ENCODE measurements around the gene RBM3. TPM values are rescaled to one million over a fixed set of nuclear protein-coding genes. Genes with fewer than 3 reads are reported as not detected.

RBM3 gene
- total RNA-seq, 1 donor from 2014 or later, result 285 TPM

DNA sequence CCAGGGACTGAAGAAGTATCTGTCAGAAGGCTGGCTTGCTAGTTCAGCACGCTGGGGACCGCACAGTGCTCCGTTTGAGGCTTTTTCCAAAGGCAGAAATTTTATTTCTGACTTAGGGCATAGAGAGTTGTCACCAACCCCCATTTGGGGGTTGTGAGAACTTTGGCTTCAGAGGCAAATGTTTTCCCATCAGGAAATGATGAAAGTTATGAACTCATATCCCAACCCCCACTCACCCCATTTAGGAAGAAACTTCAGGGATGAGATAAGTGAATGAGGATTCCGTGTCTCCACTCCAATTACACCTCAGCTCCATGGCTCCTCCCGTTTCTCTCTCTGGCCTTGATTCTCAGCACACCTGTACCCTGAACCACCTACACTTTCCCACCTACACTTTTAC, 18.7 kb downstream of the RBM3 start:
- H3K4me3 ChIP-seq (ENCODE audit: low read depth, low read length), result no peak overlapping the region
- DNase-seq (ENCODE audit: low read depth), result no peak
- H3K27me3 ChIP-seq (ENCODE audit: control insufficient read depth, insufficient read depth, low read length), result no peaks in the 10 kb centered on the region
- TF ChIP-seq, protein P1, sequence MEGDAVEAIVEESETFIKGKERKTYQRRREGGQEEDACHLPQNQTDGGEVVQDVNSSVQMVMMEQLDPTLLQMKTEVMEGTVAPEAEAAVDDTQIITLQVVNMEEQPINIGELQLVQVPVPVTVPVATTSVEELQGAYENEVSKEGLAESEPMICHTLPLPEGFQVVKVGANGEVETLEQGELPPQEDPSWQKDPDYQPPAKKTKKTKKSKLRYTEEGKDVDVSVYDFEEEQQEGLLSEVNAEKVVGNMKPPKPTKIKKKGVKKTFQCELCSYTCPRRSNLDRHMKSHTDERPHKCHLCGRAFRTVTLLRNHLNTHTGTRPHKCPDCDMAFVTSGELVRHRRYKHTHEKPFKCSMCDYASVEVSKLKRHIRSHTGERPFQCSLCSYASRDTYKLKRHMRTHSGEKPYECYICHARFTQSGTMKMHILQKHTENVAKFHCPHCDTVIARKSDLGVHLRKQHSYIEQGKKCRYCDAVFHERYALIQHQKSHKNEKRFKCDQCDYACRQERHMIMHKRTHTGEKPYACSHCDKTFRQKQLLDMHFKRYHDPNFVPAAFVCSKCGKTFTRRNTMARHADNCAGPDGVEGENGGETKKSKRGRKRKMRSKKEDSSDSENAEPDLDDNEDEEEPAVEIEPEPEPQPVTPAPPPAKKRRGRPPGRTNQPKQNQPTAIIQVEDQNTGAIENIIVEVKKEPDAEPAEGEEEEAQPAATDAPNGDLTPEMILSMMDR (IDR thresholded peaks at IDR 0.05; ENCODE audit: insufficient read depth, low read length, poor library complexity, severe bottlenecking), result no peak
- no peaks in the 10 kb centered on the region for H3K36me3 ChIP-seq (ENCODE audit: control insufficient read depth, insufficient read depth, low read length)

DNA sequence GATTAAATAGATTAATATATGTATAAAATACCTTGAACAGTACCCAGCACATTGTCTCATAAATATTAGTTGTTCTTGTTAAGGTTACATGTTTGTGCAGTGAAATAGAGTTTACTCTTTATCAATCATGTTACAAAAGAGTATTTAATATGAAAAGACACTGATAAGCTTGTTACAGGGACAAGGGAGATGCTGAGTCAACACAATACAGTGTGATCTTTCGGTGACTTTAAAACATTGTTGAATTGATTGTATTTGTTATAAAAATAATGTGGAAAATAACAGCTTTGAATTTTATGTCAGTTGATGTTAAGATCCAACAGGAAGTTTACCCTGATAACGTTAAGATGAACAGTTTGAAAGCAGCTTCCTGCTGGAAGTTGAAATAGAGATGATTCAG, 21.6 kb downstream of the RBM3 start:
- H3K4me3 ChIP-seq (ENCODE audit: low read depth, low read length), result no peak overlapping the region
- TF ChIP-seq, protein P1 (IDR thresholded peaks at IDR 0.05; ENCODE audit: insufficient read depth, low read length, poor library complexity, severe bottlenecking), result no peak

DNA sequence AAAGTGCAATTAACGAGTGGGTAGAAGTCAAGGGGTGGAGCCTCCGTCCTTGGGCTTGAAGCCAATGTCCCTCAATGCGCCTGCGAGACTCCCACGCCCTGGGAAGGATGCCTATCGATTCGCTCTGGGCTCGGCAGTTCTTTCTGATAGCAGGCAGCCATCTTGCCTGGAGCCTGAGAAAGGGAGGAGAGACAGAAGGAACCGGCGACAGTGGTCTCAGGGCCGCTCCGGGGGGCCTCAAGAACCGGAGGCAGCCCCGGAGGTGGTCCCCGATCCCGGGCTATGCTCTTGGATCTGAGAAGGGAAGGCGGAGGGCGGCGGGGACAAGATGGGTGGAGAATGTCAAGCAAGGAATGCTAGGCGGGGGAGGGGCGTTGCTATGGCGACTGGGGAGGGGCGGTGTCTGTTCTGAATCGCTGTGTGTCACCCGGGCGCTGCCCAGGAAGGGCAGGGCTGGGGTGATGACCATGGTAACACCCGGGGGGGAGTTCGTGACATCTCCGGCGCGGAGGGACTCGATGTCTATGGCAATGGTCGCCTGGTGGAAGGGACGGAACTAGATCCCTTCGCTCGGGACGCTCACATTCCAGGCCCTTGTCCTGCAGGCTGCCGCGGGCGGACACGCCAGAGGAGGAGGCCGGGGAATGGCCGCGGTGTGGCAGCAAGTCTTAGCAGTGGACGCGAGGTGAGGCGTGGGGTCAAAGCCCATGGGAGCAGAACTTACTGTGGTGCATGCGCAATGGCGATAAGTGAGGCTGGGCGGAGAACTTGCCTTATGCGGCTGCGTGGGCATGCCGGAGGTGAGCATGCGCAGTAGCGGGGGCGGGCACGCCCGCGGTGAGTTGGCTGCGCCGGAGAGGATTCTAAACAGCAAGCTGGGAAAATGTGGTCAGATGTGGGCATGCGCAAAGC, 23.3 kb downstream of the RBM3 start, which contains the start of gene WDR13:
TSS of gene WDR13 (plus strand) at position 140 of the 912 bp plus-strand sequence. CDS start at position 645, 505 bp downstream.
- no peaks in the 10 kb centered on the region for H3K27me3 ChIP-seq (ENCODE audit: control insufficient read depth, insufficient read depth, low read length)
- peaks cover 2% of the 10 kb centered on the region for H3K36me3 ChIP-seq (ENCODE audit: control insufficient read depth, insufficient read depth, low read length)
- peak within 1 kb of the TSS; percentile 76 for H3K4me3 ChIP-seq (ENCODE audit: low read depth, low read length)
- TF ChIP-seq, protein P1 (IDR thresholded peaks at IDR 0.05; ENCODE audit: insufficient read depth, low read length, poor library complexity, severe bottlenecking), result no peak
- peak; percentile 76 for DNase-seq (ENCODE audit: low read depth)

More for the DNA sequence above, 21.6 kb downstream of the RBM3 start:
- peaks cover 2% of the 10 kb centered on the region for H3K36me3 ChIP-seq (ENCODE audit: control insufficient read depth, insufficient read depth, low read length)
- DNase-seq (ENCODE audit: low read depth), result no peak
- H3K27me3 ChIP-seq (ENCODE audit: control insufficient read depth, insufficient read depth, low read length), result no peaks in the 10 kb centered on the region

DNA sequence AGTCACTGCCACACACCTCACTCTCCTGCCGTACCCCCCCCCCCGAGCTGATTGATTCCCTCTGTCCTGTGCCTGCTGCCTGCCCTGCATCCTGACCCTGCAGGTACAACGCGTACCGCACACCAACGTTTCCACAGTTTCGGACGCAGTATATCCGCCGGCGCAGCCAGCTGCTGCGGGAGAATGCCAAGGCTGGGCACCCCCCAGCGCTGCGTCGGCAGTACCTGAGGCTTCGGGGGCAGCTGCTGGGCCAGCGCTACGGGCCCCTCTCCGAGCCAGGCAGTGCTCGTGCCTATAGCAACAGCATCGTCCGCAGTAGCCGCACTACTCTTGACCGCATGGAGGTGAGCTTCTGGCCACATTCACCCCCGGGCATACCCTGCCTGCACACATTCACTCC, 24.3 kb downstream of the RBM3 start:
- no peak overlapping the region for H3K4me3 ChIP-seq (ENCODE audit: low read depth, low read length)
- H3K36me3 ChIP-seq (ENCODE audit: control insufficient read depth, insufficient read depth, low read length), result peaks cover 2% of the 10 kb centered on the region
- no peak for DNase-seq (ENCODE audit: low read depth)
- TF ChIP-seq, protein P1 (IDR thresholded peaks at IDR 0.05; ENCODE audit: insufficient read depth, low read length, poor library complexity, severe bottlenecking), result no peak
- H3K27me3 ChIP-seq (ENCODE audit: control insufficient read depth, insufficient read depth, low read length), result no peaks in the 10 kb centered on the region

DNA sequence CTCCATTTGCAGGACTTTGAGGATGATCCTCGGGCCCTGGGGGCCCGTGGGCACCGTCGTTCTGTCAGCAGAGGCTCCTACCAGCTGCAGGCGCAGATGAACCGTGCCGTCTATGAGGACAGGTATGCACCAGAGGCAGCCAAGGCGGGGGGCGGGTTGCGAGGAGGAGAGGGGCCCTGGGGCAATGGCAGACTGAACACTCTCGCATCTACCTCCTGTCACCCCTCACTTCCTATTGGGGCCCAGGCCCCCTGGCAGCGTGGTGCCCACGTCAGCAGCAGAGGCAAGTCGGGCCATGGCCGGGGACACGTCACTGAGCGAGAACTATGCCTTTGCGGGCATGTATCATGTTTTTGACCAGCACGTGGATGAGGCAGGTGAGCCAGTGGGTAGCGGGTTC, 25.1 kb downstream of the RBM3 start:
- no peaks in the 10 kb centered on the region for H3K27me3 ChIP-seq (ENCODE audit: control insufficient read depth, insufficient read depth, low read length)
- TF ChIP-seq, protein P1 (IDR thresholded peaks at IDR 0.05; ENCODE audit: insufficient read depth, low read length, poor library complexity, severe bottlenecking), result no peak
- no peak overlapping the region for H3K4me3 ChIP-seq (ENCODE audit: low read depth, low read length)
- peaks cover 2% of the 10 kb centered on the region for H3K36me3 ChIP-seq (ENCODE audit: control insufficient read depth, insufficient read depth, low read length)
- no peak for DNase-seq (ENCODE audit: low read depth)
